GM12892 (cell line): ENCODE measurements around the gene ERBB4.

Experiments used
- POLR2A ChIP-seq: IDR thresholded peaks from 2 replicates; pipeline ENCODE4 v1.6.1; 2011; ENCODE audit warnings: low read depth, low read length, control low read depth
- TAF1 ChIP-seq: IDR thresholded peaks from 2 replicates; pipeline ENCODE4 v1.6.1; 2011; ENCODE audit warnings: low read depth, mild to moderate bottlenecking, control low read depth, low read length, borderline replicate concordance

- TF ChIP-seq TAF1 = no peak
- TF ChIP-seq POLR2A = no peak
Observed at GRCh38 chr2:211690736-211691135, 847.9 kb downstream of the ERBB4 start.
